H1 (cell line): ENCODE results near the gene RNU6-8. TPM values are rescaled to one million over a fixed set of nuclear protein-coding genes. Genes with fewer than 3 reads are reported as not detected.

ENCODE experiments used
- BRCA1 ChIP-seq: IDR thresholded peaks from 2 replicates; pipeline ENCODE4 v1.6.1; 2012; ENCODE audit warnings: low read depth, low read length, improper control_type of control experiment
- CHD2 ChIP-seq: IDR thresholded peaks from 2 replicates; pipeline ENCODE4 v1.6.1; 2012; ENCODE audit warnings: low read length, improper control_type of control experiment
- CREB1 ChIP-seq: IDR thresholded peaks from 2 replicates; pipeline ENCODE4 v1.6.1; 2012; ENCODE audit warnings: inconsistent platforms
- EP300 ChIP-seq, 2 experiments: IDR thresholded peaks; 1 replicate in 1 of 2; 2 replicates in 1 of 2; pipeline ENCODE4 v1.6.1; 2011 to 2012; ENCODE audit warnings: low read depth in 2 of 2, low read length in 2 of 2, mild to moderate bottlenecking in 2 of 2, borderline replicate concordance in 1 of 2, inconsistent platforms in 1 of 2, moderate library complexity in 1 of 2
- HDAC6 ChIP-seq: IDR thresholded peaks from one replicate; pipeline ENCODE4 v1.7.1; 2012; ENCODE audit warnings: low read depth, mild to moderate bottlenecking, inconsistent platforms, low read length, moderate library complexity
- KDM1A ChIP-seq: fragments of 200-600, 300-600 bp; sonication (generic); IDR thresholded peaks from 2 replicates; pipeline ENCODE4 v1.7.1; 2016; ENCODE audit warnings: mild to moderate bottlenecking, low read length, borderline replicate concordance
- PHF8 ChIP-seq: fragments of 200-600 bp; sonication (generic); conservative IDR thresholded peaks from 2 replicates; pipeline ENCODE4 v1.7.1; 2012; ENCODE audit warnings: low read depth, mild to moderate bottlenecking, inconsistent platforms, low read length, moderate library complexity
- RFX5 ChIP-seq: IDR thresholded peaks from 2 replicates; pipeline ENCODE4 v1.6.1; 2011; ENCODE audit warnings: low read depth, low read length, improper control_type of control experiment, borderline replicate concordance
- SP2 ChIP-seq: IDR thresholded peaks from 2 replicates; pipeline ENCODE4 v1.6.1; 2012; ENCODE audit warnings: mild to moderate bottlenecking, low read length, inconsistent platforms
- SP4 ChIP-seq: IDR thresholded peaks from 2 replicates; pipeline ENCODE4 v1.6.1; 2012; ENCODE audit warnings: low read length, inconsistent platforms
- TEAD4 ChIP-seq: IDR thresholded peaks from 2 replicates; pipeline ENCODE4 v1.6.1; 2012; ENCODE audit warnings: low read depth, low read length, inconsistent platforms, mixed read lengths
- polyA plus RNA-seq, 7 experiments: library from polyadenylated mRNA; depleted of rRNA in 3 of 7; stranded (reverse) in 5 of 7; unstranded in 2 of 7; fragments of >200 nt in 5 of 7; fragments of 200-250 nt in 2 of 7; gene quantifications; 1 replicate in 5 of 7; 2 replicates in 1 of 7; 4 replicates in 1 of 7; pipeline versions ENCODE4 v1.2.1 to v1.2.3, GENCODE V29; 2011 to 2013; ENCODE audit warnings: missing spikeins in 2 of 7, mixed read lengths in 2 of 7
- total RNA-seq: library from RNA; stranded (reverse); fragmentation: NEBNext Ultra II Directional; extraction: Animal tissue kit (Norgen Biotek cat#: 25700); gene quantifications from 2 replicates; pipeline ENCODE4 v1.2.1, GENCODE V29; 2021
- TF ChIP-seq, protein P1 (sequence below): fragments of 300-600 bp; sonication (generic); IDR thresholded peaks from 2 replicates; pipeline ENCODE4 v1.7.1; 2012; ENCODE audit warnings: low read length, moderate library complexity, mild to moderate bottlenecking, inconsistent platforms; ENCODE audit not compliant: insufficient replicate concordance

RNU6-8 gene
- total and polyA plus RNA-seq, 2 of the 8 experiments (the other 6 are each of a cell fraction or from before 2014, with no cell fraction given), result not detected

- TF ChIP-seq, protein P1, sequence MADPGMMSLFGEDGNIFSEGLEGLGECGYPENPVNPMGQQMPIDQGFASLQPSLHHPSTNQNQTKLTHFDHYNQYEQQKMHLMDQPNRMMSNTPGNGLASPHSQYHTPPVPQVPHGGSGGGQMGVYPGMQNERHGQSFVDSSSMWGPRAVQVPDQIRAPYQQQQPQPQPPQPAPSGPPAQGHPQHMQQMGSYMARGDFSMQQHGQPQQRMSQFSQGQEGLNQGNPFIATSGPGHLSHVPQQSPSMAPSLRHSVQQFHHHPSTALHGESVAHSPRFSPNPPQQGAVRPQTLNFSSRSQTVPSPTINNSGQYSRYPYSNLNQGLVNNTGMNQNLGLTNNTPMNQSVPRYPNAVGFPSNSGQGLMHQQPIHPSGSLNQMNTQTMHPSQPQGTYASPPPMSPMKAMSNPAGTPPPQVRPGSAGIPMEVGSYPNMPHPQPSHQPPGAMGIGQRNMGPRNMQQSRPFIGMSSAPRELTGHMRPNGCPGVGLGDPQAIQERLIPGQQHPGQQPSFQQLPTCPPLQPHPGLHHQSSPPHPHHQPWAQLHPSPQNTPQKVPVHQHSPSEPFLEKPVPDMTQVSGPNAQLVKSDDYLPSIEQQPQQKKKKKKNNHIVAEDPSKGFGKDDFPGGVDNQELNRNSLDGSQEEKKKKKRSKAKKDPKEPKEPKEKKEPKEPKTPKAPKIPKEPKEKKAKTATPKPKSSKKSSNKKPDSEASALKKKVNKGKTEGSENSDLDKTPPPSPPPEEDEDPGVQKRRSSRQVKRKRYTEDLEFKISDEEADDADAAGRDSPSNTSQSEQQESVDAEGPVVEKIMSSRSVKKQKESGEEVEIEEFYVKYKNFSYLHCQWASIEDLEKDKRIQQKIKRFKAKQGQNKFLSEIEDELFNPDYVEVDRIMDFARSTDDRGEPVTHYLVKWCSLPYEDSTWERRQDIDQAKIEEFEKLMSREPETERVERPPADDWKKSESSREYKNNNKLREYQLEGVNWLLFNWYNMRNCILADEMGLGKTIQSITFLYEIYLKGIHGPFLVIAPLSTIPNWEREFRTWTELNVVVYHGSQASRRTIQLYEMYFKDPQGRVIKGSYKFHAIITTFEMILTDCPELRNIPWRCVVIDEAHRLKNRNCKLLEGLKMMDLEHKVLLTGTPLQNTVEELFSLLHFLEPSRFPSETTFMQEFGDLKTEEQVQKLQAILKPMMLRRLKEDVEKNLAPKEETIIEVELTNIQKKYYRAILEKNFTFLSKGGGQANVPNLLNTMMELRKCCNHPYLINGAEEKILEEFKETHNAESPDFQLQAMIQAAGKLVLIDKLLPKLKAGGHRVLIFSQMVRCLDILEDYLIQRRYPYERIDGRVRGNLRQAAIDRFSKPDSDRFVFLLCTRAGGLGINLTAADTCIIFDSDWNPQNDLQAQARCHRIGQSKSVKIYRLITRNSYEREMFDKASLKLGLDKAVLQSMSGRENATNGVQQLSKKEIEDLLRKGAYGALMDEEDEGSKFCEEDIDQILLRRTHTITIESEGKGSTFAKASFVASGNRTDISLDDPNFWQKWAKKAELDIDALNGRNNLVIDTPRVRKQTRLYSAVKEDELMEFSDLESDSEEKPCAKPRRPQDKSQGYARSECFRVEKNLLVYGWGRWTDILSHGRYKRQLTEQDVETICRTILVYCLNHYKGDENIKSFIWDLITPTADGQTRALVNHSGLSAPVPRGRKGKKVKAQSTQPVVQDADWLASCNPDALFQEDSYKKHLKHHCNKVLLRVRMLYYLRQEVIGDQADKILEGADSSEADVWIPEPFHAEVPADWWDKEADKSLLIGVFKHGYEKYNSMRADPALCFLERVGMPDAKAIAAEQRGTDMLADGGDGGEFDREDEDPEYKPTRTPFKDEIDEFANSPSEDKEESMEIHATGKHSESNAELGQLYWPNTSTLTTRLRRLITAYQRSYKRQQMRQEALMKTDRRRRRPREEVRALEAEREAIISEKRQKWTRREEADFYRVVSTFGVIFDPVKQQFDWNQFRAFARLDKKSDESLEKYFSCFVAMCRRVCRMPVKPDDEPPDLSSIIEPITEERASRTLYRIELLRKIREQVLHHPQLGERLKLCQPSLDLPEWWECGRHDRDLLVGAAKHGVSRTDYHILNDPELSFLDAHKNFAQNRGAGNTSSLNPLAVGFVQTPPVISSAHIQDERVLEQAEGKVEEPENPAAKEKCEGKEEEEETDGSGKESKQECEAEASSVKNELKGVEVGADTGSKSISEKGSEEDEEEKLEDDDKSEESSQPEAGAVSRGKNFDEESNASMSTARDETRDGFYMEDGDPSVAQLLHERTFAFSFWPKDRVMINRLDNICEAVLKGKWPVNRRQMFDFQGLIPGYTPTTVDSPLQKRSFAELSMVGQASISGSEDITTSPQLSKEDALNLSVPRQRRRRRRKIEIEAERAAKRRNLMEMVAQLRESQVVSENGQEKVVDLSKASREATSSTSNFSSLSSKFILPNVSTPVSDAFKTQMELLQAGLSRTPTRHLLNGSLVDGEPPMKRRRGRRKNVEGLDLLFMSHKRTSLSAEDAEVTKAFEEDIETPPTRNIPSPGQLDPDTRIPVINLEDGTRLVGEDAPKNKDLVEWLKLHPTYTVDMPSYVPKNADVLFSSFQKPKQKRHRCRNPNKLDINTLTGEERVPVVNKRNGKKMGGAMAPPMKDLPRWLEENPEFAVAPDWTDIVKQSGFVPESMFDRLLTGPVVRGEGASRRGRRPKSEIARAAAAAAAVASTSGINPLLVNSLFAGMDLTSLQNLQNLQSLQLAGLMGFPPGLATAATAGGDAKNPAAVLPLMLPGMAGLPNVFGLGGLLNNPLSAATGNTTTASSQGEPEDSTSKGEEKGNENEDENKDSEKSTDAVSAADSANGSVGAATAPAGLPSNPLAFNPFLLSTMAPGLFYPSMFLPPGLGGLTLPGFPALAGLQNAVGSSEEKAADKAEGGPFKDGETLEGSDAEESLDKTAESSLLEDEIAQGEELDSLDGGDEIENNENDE, result no peak
- no peak for TF ChIP-seq CREB1
- TF ChIP-seq SP2, result no peak
- no peak for TF ChIP-seq SP4
- TF ChIP-seq PHF8, result no peak
- TF ChIP-seq EP300 (IDR thresholded peaks at IDR 0.05; ENCODE audit: borderline replicate concordance in 1 of 2, low read depth in 2 of 2, low read length in 2 of 2), result no peak
- TF ChIP-seq HDAC6, result no peak
- TF ChIP-seq BRCA1, result no peak
- no peak for TF ChIP-seq RFX5
- TF ChIP-seq TEAD4, result no peak
- TF ChIP-seq KDM1A, result no peak
- no peak for TF ChIP-seq CHD2
Observed at GRCh38 chr14:32197919-32198318, 5.2 kb downstream of the RNU6-8 start (continued).
